ENCODE measurements around the gene RABGAP1L.

Gene RABGAP1L

DNA sequence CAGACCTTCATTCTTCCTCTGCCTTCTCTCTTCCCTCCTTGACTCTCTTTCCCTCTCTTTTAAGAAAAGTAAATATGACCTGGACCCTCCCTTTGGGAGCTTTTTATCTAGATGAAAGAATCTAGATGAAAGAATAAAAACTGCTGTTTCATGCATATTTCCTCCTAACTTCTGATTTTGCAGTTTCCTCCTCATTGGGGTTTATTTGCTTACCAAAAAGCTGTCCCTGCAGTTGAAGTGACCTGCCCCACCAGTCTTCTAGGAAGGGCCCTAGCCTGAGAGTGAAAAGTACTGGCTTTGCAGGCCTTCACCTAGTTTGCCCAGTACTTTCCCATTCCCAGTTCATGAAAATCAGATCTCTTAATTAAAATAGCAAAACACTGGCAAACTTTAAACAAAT, 812.1 kb downstream of the RABGAP1L start:
- no peak overlapping the region for H3K4me3 ChIP-seq (ENCODE audit: low read length)
- no peak for DNase-seq (ENCODE audit: low read depth)
- TF ChIP-seq, protein P1, sequence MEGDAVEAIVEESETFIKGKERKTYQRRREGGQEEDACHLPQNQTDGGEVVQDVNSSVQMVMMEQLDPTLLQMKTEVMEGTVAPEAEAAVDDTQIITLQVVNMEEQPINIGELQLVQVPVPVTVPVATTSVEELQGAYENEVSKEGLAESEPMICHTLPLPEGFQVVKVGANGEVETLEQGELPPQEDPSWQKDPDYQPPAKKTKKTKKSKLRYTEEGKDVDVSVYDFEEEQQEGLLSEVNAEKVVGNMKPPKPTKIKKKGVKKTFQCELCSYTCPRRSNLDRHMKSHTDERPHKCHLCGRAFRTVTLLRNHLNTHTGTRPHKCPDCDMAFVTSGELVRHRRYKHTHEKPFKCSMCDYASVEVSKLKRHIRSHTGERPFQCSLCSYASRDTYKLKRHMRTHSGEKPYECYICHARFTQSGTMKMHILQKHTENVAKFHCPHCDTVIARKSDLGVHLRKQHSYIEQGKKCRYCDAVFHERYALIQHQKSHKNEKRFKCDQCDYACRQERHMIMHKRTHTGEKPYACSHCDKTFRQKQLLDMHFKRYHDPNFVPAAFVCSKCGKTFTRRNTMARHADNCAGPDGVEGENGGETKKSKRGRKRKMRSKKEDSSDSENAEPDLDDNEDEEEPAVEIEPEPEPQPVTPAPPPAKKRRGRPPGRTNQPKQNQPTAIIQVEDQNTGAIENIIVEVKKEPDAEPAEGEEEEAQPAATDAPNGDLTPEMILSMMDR (IDR thresholded peaks at IDR 0.05; ENCODE audit: insufficient read depth, low read depth, low read length, missing control alignments), result no peak

DNA sequence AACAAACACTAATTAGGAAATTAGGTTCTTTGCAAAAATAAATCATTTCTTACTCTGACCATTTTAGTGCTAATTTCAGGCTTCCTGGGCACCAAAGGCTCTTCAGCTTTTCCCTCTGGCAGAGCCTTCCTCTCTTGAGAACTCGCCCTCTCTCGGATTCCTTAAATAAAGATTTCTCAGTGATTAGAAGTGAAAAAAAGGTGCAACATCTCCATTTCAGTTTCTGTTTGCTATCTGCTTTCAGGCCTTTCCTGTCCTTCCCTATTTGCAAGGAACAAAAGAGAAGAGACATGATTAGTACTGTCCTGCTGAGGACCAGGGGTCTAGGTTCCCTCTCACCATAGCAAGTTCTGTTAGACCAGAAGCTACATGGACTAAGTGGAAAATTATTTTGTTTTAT, 812.6 kb downstream of the RABGAP1L start:
- H3K4me3 ChIP-seq (ENCODE audit: low read length), result no peak overlapping the region
- TF ChIP-seq, protein P1 (IDR thresholded peaks at IDR 0.05; ENCODE audit: insufficient read depth, low read depth, low read length, missing control alignments), result no peak
- no peak for DNase-seq (ENCODE audit: low read depth)

DNA sequence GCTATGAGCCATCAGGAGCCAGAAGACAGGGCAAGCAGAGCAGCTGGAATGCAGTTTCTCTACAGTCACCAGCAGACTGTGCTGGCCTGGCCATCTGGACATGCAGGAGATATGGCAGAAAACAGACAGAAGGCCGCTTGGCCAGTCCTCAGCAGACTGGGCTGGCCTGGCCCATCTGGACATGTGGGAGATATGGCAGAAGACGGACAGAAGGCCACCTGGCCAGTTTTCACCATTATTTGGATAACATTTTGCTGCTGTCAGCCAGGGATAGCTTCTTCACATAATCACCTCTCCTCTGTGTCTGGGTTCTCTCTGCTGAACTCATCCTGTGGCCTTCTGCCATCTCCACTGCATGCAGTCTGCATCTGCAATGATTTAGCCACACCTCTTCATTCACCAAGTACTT, 815.4 kb downstream of the RABGAP1L start:
- no peak overlapping the region for H3K4me3 ChIP-seq (ENCODE audit: low read length)
- TF ChIP-seq, protein P1 (IDR thresholded peaks at IDR 0.05; ENCODE audit: insufficient read depth, low read depth, low read length, missing control alignments), result no peak
- no peak for DNase-seq (ENCODE audit: low read depth)

DNA sequence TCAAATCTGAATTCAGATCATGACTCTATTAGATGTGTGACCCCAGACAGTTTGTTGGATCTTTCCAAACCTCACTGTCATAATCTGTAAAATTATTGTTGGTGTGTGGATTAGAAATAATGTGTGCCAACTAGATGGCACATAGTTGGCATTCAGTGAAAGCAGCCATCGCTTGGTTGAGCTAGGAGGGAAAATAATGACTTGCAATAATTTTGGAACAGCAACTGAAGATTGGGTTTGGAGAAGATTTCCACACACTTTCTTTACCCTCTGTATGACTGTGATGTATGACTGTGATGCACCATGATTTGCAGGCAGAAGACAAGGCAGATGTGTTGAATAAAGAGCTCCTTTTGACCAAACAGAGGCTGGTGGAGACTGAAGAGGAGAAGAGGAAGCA, 816.4 kb downstream of the RABGAP1L start:
- DNase-seq (ENCODE audit: low read depth), result no peak
- no peak overlapping the region for H3K4me3 ChIP-seq (ENCODE audit: low read length)
- TF ChIP-seq, protein P1 (IDR thresholded peaks at IDR 0.05; ENCODE audit: insufficient read depth, low read depth, low read length, missing control alignments), result no peak

DNA sequence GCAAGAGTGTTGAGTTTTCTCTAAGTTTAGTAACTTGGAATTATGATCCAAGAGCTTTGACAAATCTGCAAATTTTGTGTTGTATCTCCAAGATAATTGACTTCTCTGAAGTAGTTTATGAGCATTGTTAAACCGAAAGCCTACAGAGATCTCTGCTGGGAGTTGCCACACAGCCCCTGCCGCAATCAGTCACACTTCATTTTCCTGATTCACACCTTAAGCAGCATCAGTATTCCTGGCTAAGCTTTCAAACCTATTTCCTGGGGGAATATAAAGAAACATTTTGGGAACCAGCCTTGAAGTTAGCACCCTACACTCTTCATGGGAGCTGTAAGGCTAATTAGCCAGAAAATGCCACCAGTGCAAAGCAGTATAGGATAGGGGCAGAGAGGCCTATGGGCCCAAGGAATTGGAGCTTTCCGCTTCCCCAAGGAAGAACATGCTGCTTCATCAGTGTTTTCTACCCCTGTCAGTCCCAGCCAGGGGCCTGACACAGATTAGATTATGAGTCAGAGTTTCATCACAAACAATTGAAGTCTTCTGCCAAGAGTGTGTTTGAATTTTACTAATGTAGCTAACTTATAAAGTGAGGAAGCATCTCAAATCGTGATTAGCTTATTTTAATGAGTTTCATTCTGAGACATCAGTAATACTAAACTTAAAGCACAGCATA, 817.3 kb downstream of the RABGAP1L start:
- peak; percentile 81 for DNase-seq (ENCODE audit: low read depth)
- H3K4me3 ChIP-seq (ENCODE audit: low read length), result no peak overlapping the region
- TF ChIP-seq, protein P1 (IDR thresholded peaks at IDR 0.05; ENCODE audit: insufficient read depth, low read depth, low read length, missing control alignments), result no peak

DNA sequence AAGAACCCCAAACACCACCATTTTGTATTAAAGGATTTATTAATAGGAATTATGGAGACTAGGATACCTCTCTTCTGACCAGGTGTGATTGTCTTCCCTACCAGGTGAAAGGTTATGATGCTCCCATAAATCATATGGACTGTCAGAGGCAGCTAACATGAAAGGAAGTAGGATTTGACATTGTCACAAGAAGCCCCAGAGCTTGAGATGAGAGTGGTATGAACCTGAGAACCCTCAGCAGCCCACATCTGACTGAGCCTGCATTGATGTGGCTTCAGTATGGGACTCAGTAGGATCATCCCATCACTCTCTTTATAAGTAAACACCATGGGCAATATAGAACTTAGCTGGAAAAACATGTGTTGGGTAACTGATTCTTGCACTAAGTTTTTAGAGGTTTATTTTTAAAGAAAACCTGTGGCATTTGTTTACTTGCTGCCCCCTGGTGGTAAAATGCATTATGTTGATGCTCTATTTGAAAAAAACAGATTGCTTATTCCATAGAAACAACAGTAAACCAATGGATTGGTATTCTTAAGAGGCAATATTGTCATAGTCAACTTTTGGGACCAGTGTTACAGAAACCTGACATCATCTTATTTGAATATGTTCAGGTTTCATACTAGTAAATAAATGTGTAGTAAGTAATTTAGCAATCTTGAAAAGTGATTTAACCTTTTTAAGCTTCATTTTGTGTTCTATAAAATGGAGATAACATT, 823.8 kb downstream of the RABGAP1L start:
- TF ChIP-seq, protein P1 (IDR thresholded peaks at IDR 0.05; ENCODE audit: insufficient read depth, low read depth, low read length, missing control alignments), result peak; percentile 52
- peak; percentile 64 for DNase-seq (ENCODE audit: low read depth)
- H3K4me3 ChIP-seq (ENCODE audit: low read length), result no peak overlapping the region
